ENCODE measurements around the gene RPP38.

Gene RPP38

GRCh38 chr10:15091418-15091817, 5.7 kb upstream of the RPP38 start:
- Histone ChIP-seq H3K27me3 (ENCODE audit: insufficient read depth, low read length, poor library complexity, severe bottlenecking) (no peaks in the 10 kb centered on the region), H3K36me3 (ENCODE audit: insufficient read depth, low read length) (no peaks in the 10 kb centered on the region), H3K79me2 (ENCODE audit: insufficient read depth, low read length) (peaks cover 15% of the 10 kb centered on the region), H3K9ac (ENCODE audit: low read depth, low read length, poor library complexity, severe bottlenecking) (no peak overlapping the region), H2AFZ (ENCODE audit: low read length) (no peak overlapping the region), H3K4me3 (ENCODE audit: low read length, poor library complexity, severe bottlenecking) (no peak overlapping the region), H4K20me1 (ENCODE audit: insufficient read depth, low read length, poor library complexity, severe bottlenecking) (no peaks in the 10 kb centered on the region), H3K9me2 (replicated peaks; ENCODE audit: low read depth, low read length) (no peaks in the 10 kb centered on the region), H3K9me3 (ENCODE audit: insufficient read depth, low read depth, low read length) (no peaks in the 10 kb centered on the region), H3K4me2 (ENCODE audit: low read depth, low read length, poor library complexity, severe bottlenecking) (no peak overlapping the region), H3F3A (ENCODE audit: low read depth) (no peaks in the 10 kb centered on the region), H3K4me1 (ENCODE audit: insufficient read depth, low read length, poor library complexity, severe bottlenecking) (peaks cover 15% of the 10 kb centered on the region)
- no peak for TF ChIP-seq EZH2phosphoT487 (IDR thresholded peaks at IDR 0.05; ENCODE audit: borderline replicate concordance)
- TF ChIP-seq CTCF (conservative IDR thresholded peaks at IDR 0.05; ENCODE audit: low read length), result no peak

DNA sequence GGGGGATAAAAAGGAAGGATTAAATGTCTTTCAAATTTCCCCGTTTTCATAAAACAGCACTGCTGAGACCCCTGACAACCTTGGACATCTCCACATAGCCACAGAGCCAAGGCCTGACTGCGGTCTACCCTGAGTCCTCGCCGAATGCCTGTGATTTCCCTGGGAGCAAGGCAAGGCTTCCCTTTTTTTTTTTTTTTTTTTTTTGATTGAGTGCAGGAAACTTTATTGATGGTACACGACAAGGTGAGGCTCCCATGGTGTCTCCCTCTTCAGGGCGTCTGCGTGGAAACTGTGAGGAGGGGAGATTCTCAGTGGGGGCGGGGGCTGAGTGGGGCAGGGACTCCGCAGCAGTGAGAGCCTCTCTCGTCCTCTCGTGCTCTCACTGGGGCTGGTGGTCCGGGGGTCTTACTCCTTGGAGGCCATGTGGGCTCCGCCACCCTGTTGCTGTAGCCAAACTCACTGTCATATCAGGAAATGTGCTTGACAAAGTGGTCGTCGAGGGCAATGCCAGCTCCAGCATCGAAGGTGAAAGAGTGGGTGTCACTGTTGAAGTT, 4.2 kb upstream of the RPP38 start:
- Histone ChIP-seq H3K9me3 (ENCODE audit: insufficient read depth, low read depth, low read length) (no peaks in the 10 kb centered on the region), H3K4me3 (ENCODE audit: low read length, poor library complexity, severe bottlenecking) (no peak overlapping the region), H3K4me1 (ENCODE audit: insufficient read depth, low read length, poor library complexity, severe bottlenecking) (peaks cover 4% of the 10 kb centered on the region), H3K36me3 (ENCODE audit: insufficient read depth, low read length) (no peaks in the 10 kb centered on the region), H3F3A (ENCODE audit: low read depth) (no peaks in the 10 kb centered on the region), H3K79me2 (ENCODE audit: insufficient read depth, low read length) (peaks cover 10% of the 10 kb centered on the region), H3K9me2 (replicated peaks; ENCODE audit: low read depth, low read length) (no peaks in the 10 kb centered on the region), H3K9ac (ENCODE audit: low read depth, low read length, poor library complexity, severe bottlenecking) (no peak overlapping the region), H3K27me3 (ENCODE audit: insufficient read depth, low read length, poor library complexity, severe bottlenecking) (no peaks in the 10 kb centered on the region), H2AFZ (ENCODE audit: low read length) (no peak overlapping the region), H4K20me1 (ENCODE audit: insufficient read depth, low read length, poor library complexity, severe bottlenecking) (peaks cover 7% of the 10 kb centered on the region), H3K4me2 (ENCODE audit: low read depth, low read length, poor library complexity, severe bottlenecking) (no peak overlapping the region)
- TF ChIP-seq CTCF (conservative IDR thresholded peaks at IDR 0.05; ENCODE audit: low read length) (no peak), EZH2phosphoT487 (IDR thresholded peaks at IDR 0.05; ENCODE audit: borderline replicate concordance) (no peak)

- H3F3A ChIP-seq (ENCODE audit: low read depth), result no peaks in the 10 kb centered on the region
- H3K9ac ChIP-seq (ENCODE audit: low read depth, low read length, poor library complexity, severe bottlenecking), result peak overlapping the region; percentile 92
- H3K27me3 ChIP-seq (ENCODE audit: insufficient read depth, low read length, poor library complexity, severe bottlenecking), result no peaks in the 10 kb centered on the region
- H3K79me2 ChIP-seq (ENCODE audit: insufficient read depth, low read length), result peaks cover 42% of the 10 kb centered on the region
- H3K4me2 ChIP-seq (ENCODE audit: low read depth, low read length, poor library complexity, severe bottlenecking), result peak overlapping the region; percentile 96
- no peaks in the 10 kb centered on the region for H3K9me2 ChIP-seq (replicated peaks; ENCODE audit: low read depth, low read length)
- H3K9me3 ChIP-seq (ENCODE audit: insufficient read depth, low read depth, low read length), result no peaks in the 10 kb centered on the region
- H3K4me1 ChIP-seq (ENCODE audit: insufficient read depth, low read length, poor library complexity, severe bottlenecking), result peaks cover 21% of the 10 kb centered on the region
- peak overlapping the region; percentile 90 for H2AFZ ChIP-seq (ENCODE audit: low read length)
- H3K36me3 ChIP-seq (ENCODE audit: insufficient read depth, low read length), result no peaks in the 10 kb centered on the region; the same call in 1 of the 2 replicates
- H3K4me3 ChIP-seq (ENCODE audit: low read length, poor library complexity, severe bottlenecking), result peak overlapping the region; percentile 91
- TF ChIP-seq CTCF (conservative IDR thresholded peaks at IDR 0.05; ENCODE audit: low read length) (no peak), EZH2phosphoT487 (IDR thresholded peaks at IDR 0.05; ENCODE audit: borderline replicate concordance) (no peak)
- peaks cover 13% of the 10 kb centered on the region for H4K20me1 ChIP-seq (ENCODE audit: insufficient read depth, low read length, poor library complexity, severe bottlenecking)
These were observed 519 bp upstream of the RPP38 start for GRCh38 chr10:15096661-15097010.
